ENCODE measurements around the gene PRRT4.

- no peak for TF ChIP-seq CTCF (IDR thresholded peaks at IDR 0.05; ENCODE audit: low read depth, low read length)
- no peak for TF ChIP-seq POLR2A (IDR thresholded peaks at IDR 0.05; ENCODE audit: extremely low read depth, insufficient read length)
- TF ChIP-seq, protein P1, sequence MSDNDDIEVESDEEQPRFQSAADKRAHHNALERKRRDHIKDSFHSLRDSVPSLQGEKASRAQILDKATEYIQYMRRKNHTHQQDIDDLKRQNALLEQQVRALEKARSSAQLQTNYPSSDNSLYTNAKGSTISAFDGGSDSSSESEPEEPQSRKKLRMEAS (IDR thresholded peaks at IDR 0.05; ENCODE audit: low read depth, low read length) = no peak
- TF ChIP-seq MYC (IDR thresholded peaks at IDR 0.05; ENCODE audit: low read depth, low read length) = no peak
Observed at GRCh38 chr7:128350708-128351295, 10.7 kb downstream of the PRRT4 start.
